Panc1 (cell line): ENCODE data around the gene SMIM1. TPM values are rescaled to one million over a fixed set of nuclear protein-coding genes. Genes with fewer than 3 reads are reported as not detected.

Experiments used
- ATAC-seq: fragments of 200-7000 bp; cut with Tn5 transposase; 2 replicates; pipeline ENCODE4 v1.9.1; 2020; ENCODE audit warnings: mild to moderate bottlenecking, moderate library complexity
- BruUV-seq: library from RNA; stranded (reverse); fragments of 400-500 nt; replicated peaks from 2 replicates; lab custom pipeline; 2021; lab: Mats Ljungman, UMichigan
- CTCF ChIA-PET: fragments of 300-600 bp; sonication (Branson Sonifier 250); formaldehyde crosslinking; loops from one replicate; lab custom pipeline; 2022; ENCODE audit warnings: antibody characterized with exemption; lab: Charles Lee
- POLR2A ChIA-PET: fragments of 300-600 bp; sonication (Branson Sonifier 250); formaldehyde crosslinking; loops from one replicate; lab custom pipeline; 2022; ENCODE audit warnings: antibody characterized with exemption; lab: Charles Lee
- DNase-seq: peaks from one replicate; pipeline ENCODE4 v3.0.0-alpha.2; 2010; ENCODE audit warnings: low read depth, low spot score
- H3K27ac ChIP-seq: 2 replicates; pipeline ENCODE4 v1.5.1; 2011; ENCODE audit warnings: mild to moderate bottlenecking, low read length, inconsistent platforms
- H3K27me3 ChIP-seq: fragments of 200-500 bp; sonication (Bioruptor generic); 2 replicates; pipeline ENCODE4 v1.6.0; 2014; ENCODE audit warnings: low read length, inconsistent platforms; ENCODE audit not compliant: control insufficient read depth, insufficient read depth
- H3K36me3 ChIP-seq: fragments of 200-500 bp; sonication (Bioruptor generic); 2 replicates; pipeline ENCODE4 v1.5.1; 2014; ENCODE audit warnings: inconsistent platforms, mild to moderate bottlenecking, low read length, moderate library complexity; ENCODE audit not compliant: control insufficient read depth, insufficient read depth
- H3K4me1 ChIP-seq: 2 replicates; pipeline ENCODE4 v1.5.1; 2011; ENCODE audit warnings: inconsistent platforms, mild to moderate bottlenecking, low read length, moderate library complexity; ENCODE audit not compliant: control insufficient read depth, insufficient read depth
- H3K4me3 ChIP-seq, 2 experiments: 2 replicates each; pipeline ENCODE4 v1.5.1; 2011 to 2012; ENCODE audit warnings: low read depth in 2 of 2, low read length in 2 of 2, mild to moderate bottlenecking in 2 of 2, inconsistent platforms in 1 of 2, moderate library complexity in 1 of 2
- H3K9me3 ChIP-seq: fragments of 200-500 bp; sonication (Bioruptor generic); 2 replicates; pipeline ENCODE4 v1.5.1; 2014; ENCODE audit warnings: low read depth, mild to moderate bottlenecking, inconsistent platforms, low read length, moderate library complexity; ENCODE audit not compliant: control insufficient read depth, insufficient read depth
- POLR2AphosphoS5 ChIP-seq: IDR thresholded peaks from 2 replicates; pipeline ENCODE4 v1.6.1; 2012; ENCODE audit warnings: mild to moderate bottlenecking, low read depth, low read length, moderate library complexity
- SIN3A ChIP-seq: IDR thresholded peaks from 2 replicates; pipeline ENCODE4 v1.6.1; 2012; ENCODE audit warnings: low read depth, mild to moderate bottlenecking, low read length, moderate library complexity, borderline replicate concordance; ENCODE audit not compliant: insufficient read depth
- TCF7L2 ChIP-seq: IDR thresholded peaks from 2 replicates; pipeline ENCODE4 v1.6.1; 2011; ENCODE audit warnings: mild to moderate bottlenecking, low read depth, low read length, inconsistent platforms
- in situ Hi-C: cut with HindIII; loops from 2 replicates; pipeline ENCODE4 v1.10.0; 2016; ENCODE audit warnings: low sequenced_read_pairs, low pct_unique_long_range_greater_than_20kb
- intact Hi-C: fragments of 100-400 bp; cut with micrococcal nuclease; formaldehyde crosslinking; loops from one replicate; pipeline ENCODE4 v1.10.0; 2022; ENCODE audit not compliant: unreplicated experiment
- total RNA-seq: library from RNA; stranded (reverse); gene quantifications from one replicate; pipeline ENCODE4 v1.2.1, GENCODE V29; 2021; ENCODE audit not compliant: unreplicated experiment
- TF ChIP-seq, protein P1 (sequence below), 2 experiments: IDR thresholded peaks; 2 replicates each; pipeline ENCODE4 v1.6.1; 2011 to 2012; ENCODE audit warnings: low read depth in 2 of 2, control low read depth in 1 of 2, low read length in 1 of 2, mild to moderate bottlenecking in 1 of 2, moderate library complexity in 1 of 2; ENCODE audit not compliant: insufficient read depth in 1 of 2
- TF ChIP-seq, protein P2 (sequence below): fragments of 450-650 bp; IDR thresholded peaks from 2 replicates; pipeline ENCODE4 v1.5.1; 2017; ENCODE audit warnings: mild to moderate bottlenecking

Gene SMIM1
- total RNA-seq, 1 experiment from 2014 or later = 35.5 TPM

DNA sequence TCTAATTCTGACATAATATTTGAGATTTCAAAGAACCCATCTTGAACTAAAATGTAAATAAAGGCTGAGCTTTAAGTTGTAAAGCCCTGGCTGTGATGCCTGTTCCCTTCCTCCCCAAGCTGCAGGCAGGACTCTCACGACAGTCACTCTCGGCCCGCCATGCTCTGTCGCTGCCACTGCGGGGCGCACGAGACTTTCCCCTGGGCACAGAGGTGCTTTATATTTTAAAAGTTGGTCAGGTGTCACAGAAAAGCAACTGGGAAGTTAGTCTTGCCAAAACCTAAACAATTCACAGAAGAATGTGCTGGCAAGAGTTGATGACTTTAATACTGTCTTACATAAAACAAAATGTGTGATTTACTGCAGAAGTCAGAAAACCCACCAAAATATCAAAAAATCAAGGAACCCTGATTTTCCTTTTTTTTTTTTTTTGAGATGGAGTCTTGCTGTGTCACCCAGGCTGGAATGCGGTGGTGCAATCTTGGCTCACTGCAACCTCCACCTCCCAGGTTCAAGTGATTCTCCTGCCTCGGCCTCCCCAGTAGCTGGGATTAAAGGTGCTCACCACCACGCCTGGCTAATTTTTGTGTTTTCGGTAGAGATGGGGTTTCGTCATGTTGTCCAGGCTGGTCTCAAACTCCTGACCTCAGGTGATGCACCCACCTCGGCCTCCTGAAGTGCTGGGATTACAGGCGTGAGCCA lies 13.1 kb downstream of the SMIM1 start:
- no peaks in the 10 kb centered on the region for H3K4me1 ChIP-seq
- H3K9me3 ChIP-seq = no peaks in the 10 kb centered on the region
- CTCF ChIA-PET = interaction anchor here (0.7 kb wide), 1 partner anchor 253 kb away, joined by 4 read pairs; no protein-coding TSS in a partner anchor
- in situ Hi-C loops = no loop called here
- H3K36me3 ChIP-seq = peaks cover 2% of the 10 kb centered on the region; the same call in 1 of the 2 replicates
- TF ChIP-seq SIN3A (no peak), POLR2AphosphoS5 (no peak), TCF7L2 (no peak)
- TF ChIP-seq, protein P1, sequence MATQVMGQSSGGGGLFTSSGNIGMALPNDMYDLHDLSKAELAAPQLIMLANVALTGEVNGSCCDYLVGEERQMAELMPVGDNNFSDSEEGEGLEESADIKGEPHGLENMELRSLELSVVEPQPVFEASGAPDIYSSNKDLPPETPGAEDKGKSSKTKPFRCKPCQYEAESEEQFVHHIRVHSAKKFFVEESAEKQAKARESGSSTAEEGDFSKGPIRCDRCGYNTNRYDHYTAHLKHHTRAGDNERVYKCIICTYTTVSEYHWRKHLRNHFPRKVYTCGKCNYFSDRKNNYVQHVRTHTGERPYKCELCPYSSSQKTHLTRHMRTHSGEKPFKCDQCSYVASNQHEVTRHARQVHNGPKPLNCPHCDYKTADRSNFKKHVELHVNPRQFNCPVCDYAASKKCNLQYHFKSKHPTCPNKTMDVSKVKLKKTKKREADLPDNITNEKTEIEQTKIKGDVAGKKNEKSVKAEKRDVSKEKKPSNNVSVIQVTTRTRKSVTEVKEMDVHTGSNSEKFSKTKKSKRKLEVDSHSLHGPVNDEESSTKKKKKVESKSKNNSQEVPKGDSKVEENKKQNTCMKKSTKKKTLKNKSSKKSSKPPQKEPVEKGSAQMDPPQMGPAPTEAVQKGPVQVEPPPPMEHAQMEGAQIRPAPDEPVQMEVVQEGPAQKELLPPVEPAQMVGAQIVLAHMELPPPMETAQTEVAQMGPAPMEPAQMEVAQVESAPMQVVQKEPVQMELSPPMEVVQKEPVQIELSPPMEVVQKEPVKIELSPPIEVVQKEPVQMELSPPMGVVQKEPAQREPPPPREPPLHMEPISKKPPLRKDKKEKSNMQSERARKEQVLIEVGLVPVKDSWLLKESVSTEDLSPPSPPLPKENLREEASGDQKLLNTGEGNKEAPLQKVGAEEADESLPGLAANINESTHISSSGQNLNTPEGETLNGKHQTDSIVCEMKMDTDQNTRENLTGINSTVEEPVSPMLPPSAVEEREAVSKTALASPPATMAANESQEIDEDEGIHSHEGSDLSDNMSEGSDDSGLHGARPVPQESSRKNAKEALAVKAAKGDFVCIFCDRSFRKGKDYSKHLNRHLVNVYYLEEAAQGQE (IDR thresholded peaks at IDR 0.05; ENCODE audit: insufficient read depth in 1 of 2, low read depth in 2 of 2, low read length in 1 of 2) = no peak
- TF ChIP-seq, protein P2, sequence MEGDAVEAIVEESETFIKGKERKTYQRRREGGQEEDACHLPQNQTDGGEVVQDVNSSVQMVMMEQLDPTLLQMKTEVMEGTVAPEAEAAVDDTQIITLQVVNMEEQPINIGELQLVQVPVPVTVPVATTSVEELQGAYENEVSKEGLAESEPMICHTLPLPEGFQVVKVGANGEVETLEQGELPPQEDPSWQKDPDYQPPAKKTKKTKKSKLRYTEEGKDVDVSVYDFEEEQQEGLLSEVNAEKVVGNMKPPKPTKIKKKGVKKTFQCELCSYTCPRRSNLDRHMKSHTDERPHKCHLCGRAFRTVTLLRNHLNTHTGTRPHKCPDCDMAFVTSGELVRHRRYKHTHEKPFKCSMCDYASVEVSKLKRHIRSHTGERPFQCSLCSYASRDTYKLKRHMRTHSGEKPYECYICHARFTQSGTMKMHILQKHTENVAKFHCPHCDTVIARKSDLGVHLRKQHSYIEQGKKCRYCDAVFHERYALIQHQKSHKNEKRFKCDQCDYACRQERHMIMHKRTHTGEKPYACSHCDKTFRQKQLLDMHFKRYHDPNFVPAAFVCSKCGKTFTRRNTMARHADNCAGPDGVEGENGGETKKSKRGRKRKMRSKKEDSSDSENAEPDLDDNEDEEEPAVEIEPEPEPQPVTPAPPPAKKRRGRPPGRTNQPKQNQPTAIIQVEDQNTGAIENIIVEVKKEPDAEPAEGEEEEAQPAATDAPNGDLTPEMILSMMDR = no peak; the same call in 1 of the 2 replicates
- H3K27me3 ChIP-seq = no peaks in the 10 kb centered on the region
- POLR2A ChIA-PET = no interaction called here
- ATAC-seq (peak; percentile 44; the same call in 1 of the 2 replicates), DNase-seq (no peak)
- intact Hi-C loops = no loop called here
- H3K27ac ChIP-seq = no peak overlapping the region
- BruUV-seq = TSS peak; percentile 52
- H3K4me3 ChIP-seq = no peak overlapping the region

DNA sequence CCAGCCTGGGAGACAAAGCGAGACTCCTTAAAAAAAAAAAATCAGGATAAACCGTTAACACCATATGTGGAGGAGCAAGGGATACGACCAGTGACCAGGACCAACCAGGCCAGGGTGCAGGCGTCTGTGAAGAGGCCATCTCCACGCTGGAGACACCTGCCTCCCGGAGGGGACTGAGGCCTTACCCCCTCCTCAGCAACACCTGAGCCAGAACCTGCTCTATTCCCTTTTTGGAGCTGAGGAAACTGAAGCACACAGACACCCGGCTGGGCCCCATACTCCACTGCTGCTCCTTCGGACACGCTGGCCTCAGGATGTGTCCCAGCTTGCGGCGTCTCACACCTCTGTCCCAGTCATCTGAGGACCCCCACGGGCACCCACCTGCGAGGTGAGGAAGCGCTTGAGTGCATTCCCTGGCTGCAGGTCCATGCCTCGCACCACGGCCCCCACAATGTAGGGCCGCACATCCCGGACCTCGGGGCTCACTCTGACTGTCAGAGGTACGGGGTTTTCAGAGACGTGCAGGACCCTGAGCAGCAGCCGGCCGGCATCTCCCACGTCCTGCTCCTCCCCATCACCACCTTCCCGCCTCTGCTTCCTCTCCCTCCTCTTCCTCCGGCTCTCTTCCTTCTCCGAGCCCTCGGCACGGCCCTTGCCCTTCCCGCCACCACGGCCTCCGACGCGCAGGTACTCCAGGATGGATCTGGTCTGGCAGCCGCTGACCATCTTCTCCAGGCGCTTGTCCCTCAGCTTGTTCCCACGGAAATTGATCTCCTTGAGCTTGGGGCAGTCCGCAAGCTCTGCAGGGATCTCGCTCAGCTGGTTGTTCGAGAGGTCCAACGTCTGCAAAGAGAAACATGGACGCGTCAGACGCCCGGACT lies 14.2 kb downstream of the SMIM1 start:
- H3K9me3 ChIP-seq = no peaks in the 10 kb centered on the region
- peaks cover 2% of the 10 kb centered on the region; the same call in 1 of the 2 replicates for H3K36me3 ChIP-seq
- in situ Hi-C loops = no loop called here

More for the DNA sequence above, 14.2 kb downstream of the SMIM1 start:
- Histone ChIP-seq H3K27ac (no peak overlapping the region), H3K4me1 (no peaks in the 10 kb centered on the region), H3K27me3 (no peaks in the 10 kb centered on the region), H3K4me3 (no peak overlapping the region)
- no TSS peak for BruUV-seq
- DNase-seq = no peak
- TF ChIP-seq SIN3A (no peak), POLR2AphosphoS5 (no peak), TCF7L2 (no peak)
- TF ChIP-seq, protein P2 = no peak
- TF ChIP-seq, protein P1 (IDR thresholded peaks at IDR 0.05; ENCODE audit: insufficient read depth in 1 of 2, low read depth in 2 of 2, low read length in 1 of 2) = no peak
- ChIA-PET POLR2A (no interaction called here), CTCF (no interaction called here)
- no peak for ATAC-seq
- intact Hi-C loops = no loop called here
